D721Med (cell line): ENCODE data around the gene GRM3.

Experiments
- DNase-seq: peaks from one replicate; pipeline ENCODE4 v3.0.0; 2011; ENCODE audit warnings: low spot score; ENCODE audit not compliant: insufficient read length
- FAIRE-seq: peaks from 2 replicates; lab custom pipeline; 2011; peaks lifted over from hg19 to GRCh38; lab: Jason Lieb, UNC
- TF ChIP-seq, protein P1 (sequence below): IDR thresholded peaks from 2 replicates; pipeline ENCODE4 v1.5.1; 2012; ENCODE audit warnings: mild to moderate bottlenecking, control low read depth; ENCODE audit not compliant: insufficient read depth; ENCODE audit errors: missing control alignments

Gene GRM3

GRCh38 chr7:86692755-86693154 is 49.0 kb downstream of the GRM3 start:
- TF ChIP-seq, protein P1, sequence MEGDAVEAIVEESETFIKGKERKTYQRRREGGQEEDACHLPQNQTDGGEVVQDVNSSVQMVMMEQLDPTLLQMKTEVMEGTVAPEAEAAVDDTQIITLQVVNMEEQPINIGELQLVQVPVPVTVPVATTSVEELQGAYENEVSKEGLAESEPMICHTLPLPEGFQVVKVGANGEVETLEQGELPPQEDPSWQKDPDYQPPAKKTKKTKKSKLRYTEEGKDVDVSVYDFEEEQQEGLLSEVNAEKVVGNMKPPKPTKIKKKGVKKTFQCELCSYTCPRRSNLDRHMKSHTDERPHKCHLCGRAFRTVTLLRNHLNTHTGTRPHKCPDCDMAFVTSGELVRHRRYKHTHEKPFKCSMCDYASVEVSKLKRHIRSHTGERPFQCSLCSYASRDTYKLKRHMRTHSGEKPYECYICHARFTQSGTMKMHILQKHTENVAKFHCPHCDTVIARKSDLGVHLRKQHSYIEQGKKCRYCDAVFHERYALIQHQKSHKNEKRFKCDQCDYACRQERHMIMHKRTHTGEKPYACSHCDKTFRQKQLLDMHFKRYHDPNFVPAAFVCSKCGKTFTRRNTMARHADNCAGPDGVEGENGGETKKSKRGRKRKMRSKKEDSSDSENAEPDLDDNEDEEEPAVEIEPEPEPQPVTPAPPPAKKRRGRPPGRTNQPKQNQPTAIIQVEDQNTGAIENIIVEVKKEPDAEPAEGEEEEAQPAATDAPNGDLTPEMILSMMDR: no peak
- FAIRE-seq (no peak), DNase-seq (no peak)

- DNase-seq (no peak), FAIRE-seq (no peak)
- TF ChIP-seq, protein P1: no peak
Observed at GRCh38 chr7:86706406-86706805, 62.7 kb downstream of the GRM3 start.

DNA sequence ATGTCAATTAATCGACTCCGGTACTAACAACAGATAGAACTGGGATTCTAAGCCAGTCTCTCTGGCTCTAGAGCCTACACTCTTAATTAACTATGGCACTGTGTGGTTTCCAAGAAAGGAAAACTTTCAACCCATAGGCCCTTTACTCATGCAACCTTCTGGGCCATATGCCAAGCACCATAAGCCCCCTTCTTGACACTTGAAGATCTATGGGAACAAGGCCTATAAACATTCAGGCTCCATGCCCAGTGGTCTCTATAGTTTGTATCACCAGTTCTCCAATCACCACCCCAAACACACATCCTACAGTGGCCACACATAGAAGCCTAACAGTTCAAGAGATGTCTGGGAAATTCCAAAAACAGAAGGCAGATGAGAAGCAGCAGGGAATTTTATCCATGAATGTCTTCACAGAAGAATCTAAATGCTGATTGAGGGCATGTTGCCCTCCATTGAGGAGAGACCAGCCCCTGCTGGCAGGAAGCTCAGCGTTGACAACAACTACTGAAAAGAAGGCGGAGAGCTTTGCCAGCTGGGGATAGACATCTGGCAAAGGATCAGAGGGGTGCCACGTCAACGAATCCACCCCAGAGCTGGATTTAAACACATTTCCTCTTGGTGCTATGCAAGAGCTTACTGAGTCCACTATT is 64.4 kb downstream of the GRM3 start:
- FAIRE-seq (no peak), DNase-seq (no peak)
- TF ChIP-seq, protein P1: no peak

- TF ChIP-seq, protein P1: no peak
- FAIRE-seq (no peak), DNase-seq (no peak)
Observed at GRCh38 chr7:86720306-86720705, 76.6 kb downstream of the GRM3 start.

DNA sequence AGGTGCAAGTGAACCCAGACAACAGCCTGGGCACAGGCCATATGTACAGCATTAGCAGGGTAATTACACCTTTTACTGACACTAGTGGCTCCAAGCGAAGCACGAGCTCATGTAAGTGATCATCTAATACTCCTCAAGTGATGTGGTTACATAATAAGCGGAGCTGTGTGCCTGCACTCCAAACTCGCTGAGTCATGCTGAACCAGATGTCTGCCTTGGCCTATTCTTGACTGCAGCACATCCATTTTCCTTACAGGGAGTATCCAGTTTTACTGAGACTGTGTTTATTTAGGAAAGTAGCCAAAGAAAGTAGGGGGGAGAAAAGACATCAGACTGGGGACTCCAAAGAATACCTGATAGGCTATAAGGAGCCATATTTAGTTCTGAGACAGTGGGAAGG is 90.1 kb downstream of the GRM3 start:
- no peak for DNase-seq
- FAIRE-seq: no peak
- TF ChIP-seq, protein P1: no peak

GRCh38 chr7:86745013-86745745 is 101.5 kb downstream of the GRM3 start:
- TF ChIP-seq, protein P1: no peak
- no peak for FAIRE-seq
- DNase-seq: no peak

GRCh38 chr7:86747698-86748097 is 104.0 kb downstream of the GRM3 start:
- FAIRE-seq: no peak
- no peak for DNase-seq
- TF ChIP-seq, protein P1: no peak
